Measurements from ENCODE around the gene MICALL2. TPM values are rescaled to one million over a fixed set of nuclear protein-coding genes. Genes with fewer than 3 reads are reported as not detected.

The MICALL2 gene
- polyA plus RNA-seq, 1 donor from 2014 or later = 12.8 TPM

DNA sequence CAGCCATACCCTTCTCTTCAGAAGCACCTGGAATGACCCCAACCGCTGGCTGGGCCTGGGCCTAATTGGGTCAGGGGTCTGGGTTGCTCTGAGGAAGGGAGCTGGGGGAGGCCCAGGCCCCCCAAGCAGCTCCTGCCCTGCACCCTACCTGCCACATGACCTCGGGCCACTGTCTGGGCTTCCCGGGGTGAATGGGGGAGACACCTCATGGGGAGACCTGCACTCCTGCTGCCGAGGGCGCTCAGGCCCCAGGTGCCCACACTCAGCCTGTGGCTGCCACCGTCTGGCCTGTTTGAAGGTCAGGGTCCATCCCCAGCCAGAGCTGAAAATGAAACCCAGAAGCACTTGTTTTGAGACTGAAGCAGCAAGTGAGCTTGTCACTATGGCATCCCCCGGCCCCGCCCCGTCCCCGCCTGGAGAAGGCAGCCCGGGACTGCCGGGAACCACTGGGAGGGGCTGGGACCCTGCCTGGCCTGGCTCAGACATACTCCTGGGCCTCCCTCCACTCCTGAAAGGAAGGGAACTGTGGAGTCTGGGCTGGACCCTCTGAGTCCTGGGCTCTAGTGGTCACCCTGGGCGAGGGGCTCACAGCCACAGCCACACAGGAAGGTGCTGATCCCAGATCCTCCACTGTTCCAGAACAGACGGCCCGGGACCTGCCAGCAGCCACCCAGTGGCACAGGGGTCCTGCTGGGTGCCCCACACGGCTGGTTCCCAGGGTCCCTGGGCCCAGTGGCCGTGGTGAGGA lies 7.4 kb upstream of the MICALL2 start:
- no peaks in the 10 kb centered on the region for H3K36me3 ChIP-seq (ENCODE audit: insufficient read depth, low read length)
- H3K9me2 ChIP-seq (ENCODE audit: insufficient read depth, low read length) = no peaks in the 10 kb centered on the region
- no peak overlapping the region for H3K9ac ChIP-seq (ENCODE audit: low read length)
- no peaks in the 10 kb centered on the region for H3F3A ChIP-seq (ENCODE audit: insufficient read depth, low read length, poor library complexity, severe bottlenecking)
- H2AFZ ChIP-seq (ENCODE audit: low read depth, low read length) = no peak overlapping the region
- no peak overlapping the region for H3K4me2 ChIP-seq (ENCODE audit: low read length)
- TF ChIP-seq TAF1 (IDR thresholded peaks at IDR 0.05; ENCODE audit: low read depth) (no peak), POLR2AphosphoS5 (IDR thresholded peaks at IDR 0.05) (no peak), SMC3 (conservative IDR thresholded peaks at IDR 0.05; ENCODE audit: poor library complexity) (no peak), EZH2 (IDR thresholded peaks at IDR 0.05; ENCODE audit: borderline replicate concordance, insufficient read depth, low read length, poor library complexity, severe bottlenecking) (no peak), RAD21 (conservative IDR thresholded peaks at IDR 0.05) (no peak), EP300 (conservative IDR thresholded peaks at IDR 0.05; ENCODE audit: poor library complexity, severe bottlenecking) (no peak), MXI1 (conservative IDR thresholded peaks at IDR 0.05; ENCODE audit: poor library complexity, severe bottlenecking) (no peak)
- TF ChIP-seq, protein P1, sequence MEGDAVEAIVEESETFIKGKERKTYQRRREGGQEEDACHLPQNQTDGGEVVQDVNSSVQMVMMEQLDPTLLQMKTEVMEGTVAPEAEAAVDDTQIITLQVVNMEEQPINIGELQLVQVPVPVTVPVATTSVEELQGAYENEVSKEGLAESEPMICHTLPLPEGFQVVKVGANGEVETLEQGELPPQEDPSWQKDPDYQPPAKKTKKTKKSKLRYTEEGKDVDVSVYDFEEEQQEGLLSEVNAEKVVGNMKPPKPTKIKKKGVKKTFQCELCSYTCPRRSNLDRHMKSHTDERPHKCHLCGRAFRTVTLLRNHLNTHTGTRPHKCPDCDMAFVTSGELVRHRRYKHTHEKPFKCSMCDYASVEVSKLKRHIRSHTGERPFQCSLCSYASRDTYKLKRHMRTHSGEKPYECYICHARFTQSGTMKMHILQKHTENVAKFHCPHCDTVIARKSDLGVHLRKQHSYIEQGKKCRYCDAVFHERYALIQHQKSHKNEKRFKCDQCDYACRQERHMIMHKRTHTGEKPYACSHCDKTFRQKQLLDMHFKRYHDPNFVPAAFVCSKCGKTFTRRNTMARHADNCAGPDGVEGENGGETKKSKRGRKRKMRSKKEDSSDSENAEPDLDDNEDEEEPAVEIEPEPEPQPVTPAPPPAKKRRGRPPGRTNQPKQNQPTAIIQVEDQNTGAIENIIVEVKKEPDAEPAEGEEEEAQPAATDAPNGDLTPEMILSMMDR (IDR thresholded peaks at IDR 0.05; ENCODE audit: poor library complexity, severe bottlenecking) = no peak
- TF ChIP-seq, protein P2, sequence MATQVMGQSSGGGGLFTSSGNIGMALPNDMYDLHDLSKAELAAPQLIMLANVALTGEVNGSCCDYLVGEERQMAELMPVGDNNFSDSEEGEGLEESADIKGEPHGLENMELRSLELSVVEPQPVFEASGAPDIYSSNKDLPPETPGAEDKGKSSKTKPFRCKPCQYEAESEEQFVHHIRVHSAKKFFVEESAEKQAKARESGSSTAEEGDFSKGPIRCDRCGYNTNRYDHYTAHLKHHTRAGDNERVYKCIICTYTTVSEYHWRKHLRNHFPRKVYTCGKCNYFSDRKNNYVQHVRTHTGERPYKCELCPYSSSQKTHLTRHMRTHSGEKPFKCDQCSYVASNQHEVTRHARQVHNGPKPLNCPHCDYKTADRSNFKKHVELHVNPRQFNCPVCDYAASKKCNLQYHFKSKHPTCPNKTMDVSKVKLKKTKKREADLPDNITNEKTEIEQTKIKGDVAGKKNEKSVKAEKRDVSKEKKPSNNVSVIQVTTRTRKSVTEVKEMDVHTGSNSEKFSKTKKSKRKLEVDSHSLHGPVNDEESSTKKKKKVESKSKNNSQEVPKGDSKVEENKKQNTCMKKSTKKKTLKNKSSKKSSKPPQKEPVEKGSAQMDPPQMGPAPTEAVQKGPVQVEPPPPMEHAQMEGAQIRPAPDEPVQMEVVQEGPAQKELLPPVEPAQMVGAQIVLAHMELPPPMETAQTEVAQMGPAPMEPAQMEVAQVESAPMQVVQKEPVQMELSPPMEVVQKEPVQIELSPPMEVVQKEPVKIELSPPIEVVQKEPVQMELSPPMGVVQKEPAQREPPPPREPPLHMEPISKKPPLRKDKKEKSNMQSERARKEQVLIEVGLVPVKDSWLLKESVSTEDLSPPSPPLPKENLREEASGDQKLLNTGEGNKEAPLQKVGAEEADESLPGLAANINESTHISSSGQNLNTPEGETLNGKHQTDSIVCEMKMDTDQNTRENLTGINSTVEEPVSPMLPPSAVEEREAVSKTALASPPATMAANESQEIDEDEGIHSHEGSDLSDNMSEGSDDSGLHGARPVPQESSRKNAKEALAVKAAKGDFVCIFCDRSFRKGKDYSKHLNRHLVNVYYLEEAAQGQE (IDR thresholded peaks at IDR 0.05; ENCODE audit: borderline replicate concordance) = no peak
- no peak overlapping the region for H3K27ac ChIP-seq (ENCODE audit: low read length)
- H3K27me3 ChIP-seq (ENCODE audit: insufficient read depth, low read depth, low read length) = no peaks in the 10 kb centered on the region
- no peaks in the 10 kb centered on the region for H4K20me1 ChIP-seq (ENCODE audit: insufficient read depth)
- no peaks in the 10 kb centered on the region for H3K79me2 ChIP-seq (replicated peaks; ENCODE audit: insufficient read depth, low read length)
- no peaks in the 10 kb centered on the region for H3K9me3 ChIP-seq (ENCODE audit: low read length)
- H3K4me3 ChIP-seq (ENCODE audit: low read length) = no peak overlapping the region

DNA sequence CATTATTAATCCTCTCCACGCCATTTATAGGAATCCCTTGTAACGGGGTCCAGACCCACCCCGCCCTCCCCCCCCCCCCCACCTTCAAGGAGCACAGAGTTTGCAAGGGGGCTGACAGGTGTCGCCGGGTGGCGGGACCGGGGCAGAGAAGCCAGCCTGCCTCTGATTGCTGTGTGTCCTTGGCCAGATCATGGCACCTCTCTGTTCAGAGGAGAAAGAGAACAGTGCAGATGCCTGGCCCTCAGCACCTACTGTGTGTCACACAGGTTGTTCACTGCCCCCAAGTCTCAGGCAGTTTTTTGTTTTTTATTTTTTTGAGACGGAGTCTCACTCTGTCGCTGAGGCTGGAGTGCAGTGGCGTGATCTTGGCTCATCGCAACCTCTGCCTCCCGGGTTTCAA lies 5.4 kb upstream of the MICALL2 start:
- Histone ChIP-seq H3F3A (ENCODE audit: insufficient read depth, low read length, poor library complexity, severe bottlenecking) (no peaks in the 10 kb centered on the region), H3K9ac (ENCODE audit: low read length) (no peak overlapping the region), H4K20me1 (ENCODE audit: insufficient read depth) (no peaks in the 10 kb centered on the region), H3K4me2 (ENCODE audit: low read length) (no peak overlapping the region), H3K27me3 (ENCODE audit: insufficient read depth, low read depth, low read length) (no peaks in the 10 kb centered on the region), H3K9me3 (ENCODE audit: low read length) (no peaks in the 10 kb centered on the region), H3K9me2 (ENCODE audit: insufficient read depth, low read length) (no peaks in the 10 kb centered on the region), H3K27ac (ENCODE audit: low read length) (no peak overlapping the region), H2AFZ (ENCODE audit: low read depth, low read length) (no peak overlapping the region), H3K36me3 (ENCODE audit: insufficient read depth, low read length) (no peaks in the 10 kb centered on the region), H3K79me2 (replicated peaks; ENCODE audit: insufficient read depth, low read length) (no peaks in the 10 kb centered on the region), H3K4me3 (ENCODE audit: low read length) (no peak overlapping the region)
- TF ChIP-seq, protein P1 (IDR thresholded peaks at IDR 0.05; ENCODE audit: poor library complexity, severe bottlenecking) = no peak
- no peak for TF ChIP-seq EP300 (conservative IDR thresholded peaks at IDR 0.05; ENCODE audit: poor library complexity, severe bottlenecking)
- TF ChIP-seq, protein P2 (IDR thresholded peaks at IDR 0.05; ENCODE audit: borderline replicate concordance) = no peak
- TF ChIP-seq SMC3 (conservative IDR thresholded peaks at IDR 0.05; ENCODE audit: poor library complexity) = no peak
- TF ChIP-seq RAD21 (conservative IDR thresholded peaks at IDR 0.05) = no peak
- no peak for TF ChIP-seq MXI1 (conservative IDR thresholded peaks at IDR 0.05; ENCODE audit: poor library complexity, severe bottlenecking)
- TF ChIP-seq EZH2 (IDR thresholded peaks at IDR 0.05; ENCODE audit: borderline replicate concordance, insufficient read depth, low read length, poor library complexity, severe bottlenecking) = no peak
- no peak for TF ChIP-seq TAF1 (IDR thresholded peaks at IDR 0.05; ENCODE audit: low read depth)
- TF ChIP-seq POLR2AphosphoS5 (IDR thresholded peaks at IDR 0.05) = no peak

All from neural cell (in vitro differentiated cells).